ENCODE data around the gene C16orf78. TPM values are rescaled to one million over a fixed set of nuclear protein-coding genes. Genes with fewer than 3 reads are reported as not detected.
A peak's percentile ranks its signal among the peaks of the same experiment; 100 is the strongest.
"Not testable (repeated sequence)": the region's sequence is repeated elsewhere in the genome, so short reads cannot be mapped to it uniquely, and the experiment has no call there.

C16orf78 gene
- total RNA-seq, 4 donors from 2014 or later = not detected

- Histone ChIP-seq H3K4me3 (no peak overlapping the region), H3K36me3 (no peaks in the 10 kb centered on the region), H3K27me3 (no peaks in the 10 kb centered on the region), H3K27ac (no peak overlapping the region), H3K9me3 (no peaks in the 10 kb centered on the region), H3K4me1 (peaks cover 0 to 13% (median 3%) of the 10 kb centered on the region in 4 donors)
- DNase-seq = no peak
- in situ Hi-C loops (cut with MboI; ENCODE audit: low pct_ligation_motif_present in 1 of 4, low pct_unique_long_range_greater_than_20kb in 1 of 4, low sequenced_read_pairs in 3 of 4) (loop anchor here in 1 of 4 donors (10.0 kb wide), 1 partner anchor 675 kb away; no protein-coding TSS in a partner anchor), intact Hi-C loops (cut with DNase I; ENCODE audit: low total_unique reads) (no loop called here)
- no peak for TF ChIP-seq POLR2A (IDR thresholded peaks at IDR 0.05)
- TF ChIP-seq POLR2AphosphoS5 (IDR thresholded peaks at IDR 0.05) = no peak
- no peak for TF ChIP-seq CTCF (IDR thresholded peaks at IDR 0.05)
- TF ChIP-seq EP300 (IDR thresholded peaks at IDR 0.05; ENCODE audit: low read depth) = no peak
- WGBS, 2 donors (ENCODE audit: low coverage in 1 of 2) = 63% methylated on average over 4 of the region's 4 CpGs; no CpG with 5 or more reads in 1 of the 2 donors
These were observed 14.0 kb upstream of the C16orf78 start for GRCh38 chr16:49359591-49359990.

GRCh38 chr16:49361731-49362130 lies 11.9 kb upstream of the C16orf78 start:
- H3K36me3 ChIP-seq; intact Hi-C loops (cut with DNase I; ENCODE audit: low total_unique reads); DNase-seq; H3K9me3 ChIP-seq; in situ Hi-C loops (cut with MboI; ENCODE audit: low pct_ligation_motif_present in 1 of 4, low pct_unique_long_range_greater_than_20kb in 1 of 4, low sequenced_read_pairs in 3 of 4); H3K4me1 ChIP-seq; H3K27ac ChIP-seq; H3K27me3 ChIP-seq; H3K4me3 ChIP-seq: not testable (repeated sequence)
- 0 to 72% methylated on average over 1 to 6 of the region's 6 CpGs for WGBS, 2 donors (ENCODE audit: low coverage in 1 of 2)

GRCh38 chr16:49362230-49362629 lies 11.4 kb upstream of the C16orf78 start:
- no peak for DNase-seq
- Histone ChIP-seq H3K4me3 (no peak overlapping the region), H3K4me1 (peaks cover 0 to under 1% (median 0%) of the 10 kb centered on the region in 4 donors), H3K27me3 (no peaks in the 10 kb centered on the region), H3K9me3 (no peaks in the 10 kb centered on the region), H3K27ac (no peak overlapping the region), H3K36me3 (no peaks in the 10 kb centered on the region)
- 85% methylated on average over 3 of the region's 3 CpGs; no CpG with 5 or more reads in 1 of the 2 donors for WGBS, 2 donors (ENCODE audit: low coverage in 1 of 2)
- in situ Hi-C loops (cut with MboI; ENCODE audit: low pct_ligation_motif_present in 1 of 4, low pct_unique_long_range_greater_than_20kb in 1 of 4, low sequenced_read_pairs in 3 of 4) = no loop called here
- TF ChIP-seq POLR2AphosphoS5 (IDR thresholded peaks at IDR 0.05) (no peak), CTCF (IDR thresholded peaks at IDR 0.05) (no peak), EP300 (IDR thresholded peaks at IDR 0.05; ENCODE audit: low read depth) (no peak), POLR2A (IDR thresholded peaks at IDR 0.05) (no peak)
- intact Hi-C loops (cut with DNase I; ENCODE audit: low total_unique reads) = no loop called here

- Histone ChIP-seq H3K36me3 (no peaks in the 10 kb centered on the region), H3K27me3 (no peaks in the 10 kb centered on the region), H3K9me3 (no peaks in the 10 kb centered on the region), H3K27ac (peak overlapping the region in 1 of 4 donors; percentile 41), H3K4me1 (no peaks in the 10 kb centered on the region), H3K4me3 (no peak overlapping the region)
- DNase-seq = no peak
- intact Hi-C loops (cut with DNase I; ENCODE audit: low total_unique reads) = no loop called here
- in situ Hi-C loops (cut with MboI; ENCODE audit: low pct_ligation_motif_present in 1 of 4, low pct_unique_long_range_greater_than_20kb in 1 of 4, low sequenced_read_pairs in 3 of 4) = no loop called here
- TF ChIP-seq EP300 (IDR thresholded peaks at IDR 0.05; ENCODE audit: low read depth) (no peak), CTCF (IDR thresholded peaks at IDR 0.05) (no peak), POLR2A (IDR thresholded peaks at IDR 0.05) (no peak), POLR2AphosphoS5 (IDR thresholded peaks at IDR 0.05) (no peak)
- WGBS, 2 donors (ENCODE audit: low coverage in 1 of 2) = 59 to 76% methylated on average over 4 of the region's 4 CpGs
These were observed 7.7 kb upstream of the C16orf78 start for GRCh38 chr16:49365711-49366509.
